GM18526 (cell line): ENCODE data around the gene PFDN6.

Experiments used
- POLR2A ChIP-seq: IDR thresholded peaks from 3 replicates; pipeline ENCODE4 v1.6.1; 2011; ENCODE audit not compliant: insufficient read length; ENCODE audit errors: extremely low read depth

PFDN6 gene

DNA sequence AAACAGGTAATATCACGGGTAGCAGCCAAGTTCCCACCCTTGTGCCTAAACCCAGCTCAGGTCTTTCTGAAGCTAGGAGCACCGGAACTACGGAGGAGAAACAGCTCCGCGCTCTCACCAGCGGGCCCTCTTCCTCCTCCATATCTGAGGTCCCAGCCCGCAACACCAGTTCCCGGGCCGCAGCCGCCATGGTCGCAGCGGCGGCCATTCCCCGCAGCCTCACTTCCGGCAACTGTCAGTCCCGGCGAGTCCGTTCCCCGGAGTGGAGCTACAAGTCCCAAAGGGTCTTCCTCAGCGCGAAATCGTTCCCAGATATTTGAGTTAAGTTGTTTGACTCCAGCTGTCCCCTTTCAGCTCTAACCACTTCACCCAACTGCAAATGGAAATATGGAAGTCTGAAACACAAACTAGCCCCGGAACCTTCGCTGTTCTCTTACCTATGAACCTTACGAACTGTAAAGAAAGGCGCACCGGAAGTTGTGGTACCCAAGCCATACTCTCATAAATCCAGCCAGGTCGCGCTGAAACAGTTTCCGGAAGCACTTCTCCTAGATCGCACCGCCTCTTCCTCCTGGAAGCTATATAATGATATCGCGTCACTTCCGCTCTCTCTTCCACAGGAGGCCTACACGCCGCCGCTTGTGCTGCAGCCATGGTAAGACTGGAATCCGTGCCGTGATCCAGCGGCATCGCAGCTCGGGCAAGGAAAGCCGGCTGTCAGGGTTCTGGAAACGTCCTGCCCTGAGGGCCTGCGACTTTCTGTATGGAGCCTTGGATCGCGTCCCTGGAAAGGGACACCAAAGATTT is 17.7 kb upstream of the PFDN6 start, which contains the start of the genes RPS18 and VPS52:
RPS18 (plus strand) TSS at position 608 of the 807 bp plus-strand sequence; CDS start at position 653, 45 bp downstream.
VPS52 (minus strand) TSS at position 409 of the 807 bp plus-strand sequence; CDS start at position 208, 201 bp downstream.
- peak; percentile 99 for TF ChIP-seq POLR2A

DNA sequence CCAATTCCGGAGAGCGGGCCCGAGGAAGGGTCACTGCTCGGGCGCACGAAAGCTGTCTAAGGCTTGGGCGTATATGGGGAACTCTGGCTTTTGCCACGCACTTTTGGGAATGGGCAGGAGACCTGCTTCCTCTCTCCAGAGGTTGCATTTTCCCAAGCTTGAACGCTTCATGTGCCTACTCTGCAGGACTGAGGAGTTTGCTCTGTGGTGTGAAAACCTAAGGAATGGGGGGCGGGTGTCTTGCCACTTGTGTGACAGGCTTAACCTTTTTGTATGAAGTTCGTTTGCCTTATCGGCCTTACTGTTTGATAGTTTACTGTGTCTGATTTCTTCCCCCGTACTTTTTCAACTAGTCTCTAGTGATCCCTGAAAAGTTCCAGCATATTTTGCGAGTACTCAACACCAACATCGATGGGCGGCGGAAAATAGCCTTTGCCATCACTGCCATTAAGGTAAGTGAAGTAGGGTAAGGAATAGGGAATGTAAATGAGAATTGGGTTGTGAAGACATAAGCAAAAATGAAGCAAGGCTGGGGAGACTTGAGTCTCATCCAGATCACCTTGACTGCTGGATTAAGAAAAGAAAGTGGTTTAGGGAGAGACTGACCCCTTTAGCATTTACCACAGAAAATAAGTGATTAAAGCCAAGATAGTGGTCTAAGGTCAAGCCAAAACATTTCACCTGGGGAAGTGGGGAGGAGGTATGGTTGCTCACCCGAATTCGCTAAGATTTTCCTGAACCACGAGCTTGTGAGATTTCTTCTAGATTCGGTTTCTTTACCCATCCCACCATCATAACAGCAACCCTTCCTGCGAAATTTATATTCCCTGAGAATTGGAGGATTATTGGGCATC is 16.9 kb upstream of the PFDN6 start:
- no peak for TF ChIP-seq POLR2A

DNA sequence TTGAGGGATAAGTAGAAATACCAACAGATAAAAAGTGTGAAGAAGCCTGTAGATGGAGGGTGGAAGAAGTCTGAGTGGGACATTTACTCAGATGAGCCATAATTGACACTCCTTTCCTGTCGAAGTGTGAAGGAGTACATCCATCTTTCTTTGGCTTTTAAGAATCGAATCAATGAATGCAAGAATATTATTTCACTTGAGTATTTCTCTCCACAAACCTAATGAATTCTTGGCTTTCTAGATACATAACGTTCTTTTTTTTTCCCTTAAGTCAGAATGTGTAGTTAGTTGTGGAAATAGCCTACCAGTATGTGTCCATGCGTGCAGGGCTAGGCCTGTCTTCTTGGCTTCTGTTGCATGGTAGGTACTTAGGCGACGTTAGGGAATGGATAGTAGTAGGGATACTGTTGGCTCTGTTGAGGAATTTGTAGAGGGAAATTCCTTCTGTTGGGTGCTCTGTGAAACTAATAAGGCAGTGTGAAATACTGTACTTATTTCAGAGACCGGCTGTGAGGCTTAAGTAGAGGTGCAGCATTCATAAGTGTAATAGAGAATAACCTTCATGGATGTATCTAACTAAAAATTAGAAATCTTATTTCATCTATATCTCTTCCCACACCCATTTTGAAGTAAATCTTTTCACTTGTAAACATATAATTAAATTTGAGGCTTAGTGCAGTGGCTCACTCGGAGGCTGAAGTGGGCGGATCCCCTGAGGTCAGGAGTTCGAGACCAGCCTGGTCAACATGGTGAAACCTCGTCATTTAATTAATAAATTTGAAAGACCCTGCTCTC is 16.1 kb upstream of the PFDN6 start:
- no peak for TF ChIP-seq POLR2A

GRCh38 chr6:33273924-33274902 is 15.2 kb upstream of the PFDN6 start:
- TF ChIP-seq POLR2A, result no peak

- peak; percentile 17 for TF ChIP-seq POLR2A
These were observed 13.4 kb upstream of the PFDN6 start for GRCh38 chr6:33275795-33276580.

DNA sequence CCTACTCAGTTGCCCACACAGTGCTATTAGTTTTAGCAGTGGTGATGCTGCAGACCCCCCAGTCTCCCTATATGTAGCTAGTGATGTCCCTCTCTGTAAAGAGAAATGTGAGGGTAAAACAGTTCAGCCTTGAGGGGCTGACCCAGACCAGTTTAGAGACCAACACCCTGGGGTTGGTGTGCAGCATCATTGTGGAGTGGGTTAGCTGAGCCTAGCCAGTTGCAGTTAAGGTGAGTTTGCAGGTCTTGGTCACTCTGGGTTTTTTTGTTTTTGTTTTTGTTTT is 12.9 kb upstream of the PFDN6 start:
- TF ChIP-seq POLR2A, result no peak

DNA sequence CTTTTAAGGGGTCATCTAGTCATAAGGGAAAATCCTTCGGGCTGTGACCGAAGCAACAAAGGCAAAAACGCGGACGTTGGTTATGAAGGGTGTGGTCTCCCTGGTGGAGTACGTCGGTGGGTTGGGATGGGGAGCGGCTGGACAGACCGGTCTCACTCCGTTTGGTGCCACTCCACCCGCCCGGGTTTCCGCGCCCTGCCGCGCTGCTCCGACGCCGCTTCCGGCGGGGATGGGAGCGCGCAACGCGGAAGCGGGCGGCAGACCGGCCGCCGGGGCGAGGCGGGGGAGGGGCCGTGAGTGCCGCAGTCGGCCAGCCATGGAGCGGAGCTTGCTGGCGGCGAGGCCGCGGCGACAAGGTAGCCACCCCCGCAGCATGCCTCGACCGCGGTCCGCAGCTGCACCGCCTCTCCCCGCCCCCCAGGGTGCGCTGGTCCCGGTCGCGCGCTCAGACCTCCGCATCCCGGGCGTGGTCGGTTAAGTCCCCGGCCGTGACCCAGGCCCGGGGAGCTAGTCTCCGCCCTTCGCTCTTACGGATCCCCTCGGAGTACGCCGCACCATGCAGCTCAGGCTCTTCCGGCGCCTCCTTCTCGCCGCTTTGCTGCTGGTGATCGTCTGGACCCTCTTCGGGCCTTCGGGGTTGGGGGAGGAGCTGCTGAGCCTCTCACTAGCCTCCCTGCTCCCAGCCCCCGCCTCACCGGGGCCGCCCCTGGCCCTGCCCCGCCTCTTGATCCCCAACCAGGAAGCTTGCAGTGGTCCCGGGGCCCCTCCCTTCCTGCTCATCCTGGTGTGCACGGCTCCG is 12.3 kb upstream of the PFDN6 start, which contains the start of gene B3GALT4:
B3GALT4 (plus strand) TSS at position 260 of the 799 bp plus-strand sequence; CDS start at position 557, 297 bp downstream.
- peak; percentile 68 for TF ChIP-seq POLR2A

- TF ChIP-seq POLR2A, result no peak
These were observed 11.6 kb upstream of the PFDN6 start for GRCh38 chr6:33277663-33278391.

- no peak for TF ChIP-seq POLR2A
These were observed 11.0 kb upstream of the PFDN6 start for GRCh38 chr6:33278392-33278741.

DNA sequence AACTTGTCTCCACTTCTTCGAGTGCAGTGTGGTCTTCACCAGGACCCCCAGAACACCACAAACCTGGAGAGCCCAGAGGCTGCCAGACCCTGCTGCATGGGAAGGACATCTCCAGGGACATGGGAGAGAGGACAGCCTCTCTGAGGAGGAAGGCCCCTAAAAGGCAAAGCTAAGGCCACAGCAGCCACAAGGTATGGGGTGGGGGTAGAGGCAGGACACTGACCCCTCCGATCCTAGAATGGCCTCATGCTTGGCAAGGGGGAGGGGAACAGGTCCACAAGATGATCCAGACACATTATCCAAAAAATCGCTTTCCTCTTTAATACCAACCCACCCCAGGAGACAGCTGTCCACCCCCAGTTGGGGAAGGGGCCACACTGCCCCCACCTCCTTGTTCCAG is 10.6 kb upstream of the PFDN6 start:
- no peak for TF ChIP-seq POLR2A

DNA sequence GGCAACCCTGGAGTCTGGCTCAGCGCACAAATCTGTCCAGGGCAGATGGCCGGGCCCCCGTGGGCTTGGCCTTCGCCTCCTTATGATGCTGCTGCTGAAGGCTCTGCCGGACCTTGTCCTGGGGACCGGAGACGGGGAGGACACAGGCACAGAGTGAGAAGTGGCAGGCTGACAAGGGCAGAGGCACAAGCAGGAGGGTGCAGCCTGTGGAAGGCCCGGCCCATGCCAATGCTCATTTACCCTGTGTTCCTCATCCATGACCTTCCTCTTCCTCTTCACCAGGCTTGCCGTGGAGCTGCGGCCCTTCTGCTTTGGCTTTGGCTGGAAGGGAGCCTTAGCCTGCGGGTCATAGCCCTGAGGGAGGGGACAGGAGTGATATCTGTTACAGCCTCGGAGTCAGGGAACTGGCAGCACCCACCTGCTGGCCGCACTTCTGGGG is 10.1 kb upstream of the PFDN6 start:
- TF ChIP-seq POLR2A, result no peak

GRCh38 chr6:33279971-33280511 is 9.4 kb upstream of the PFDN6 start:
- no peak for TF ChIP-seq POLR2A
